OCI-LY3 (cell line): ENCODE results near the gene DDIT4.

Source experiments
- EZH2phosphoT487 ChIP-seq: fragments of 200-600 bp; shearing (Covaris generic); IDR thresholded peaks from 2 replicates; pipeline ENCODE4 v1.6.1; 2018; ENCODE audit warnings: antibody characterized with exemption, mixed run types, low read depth
- TF ChIP-seq, protein P1 (sequence below): fragments of 200-600, 300-600 bp; sonication (generic); IDR thresholded peaks from 2 replicates; pipeline ENCODE4 v1.5.1; 2014; ENCODE audit warnings: antibody characterized with exemption, low read length, low read depth

DNA sequence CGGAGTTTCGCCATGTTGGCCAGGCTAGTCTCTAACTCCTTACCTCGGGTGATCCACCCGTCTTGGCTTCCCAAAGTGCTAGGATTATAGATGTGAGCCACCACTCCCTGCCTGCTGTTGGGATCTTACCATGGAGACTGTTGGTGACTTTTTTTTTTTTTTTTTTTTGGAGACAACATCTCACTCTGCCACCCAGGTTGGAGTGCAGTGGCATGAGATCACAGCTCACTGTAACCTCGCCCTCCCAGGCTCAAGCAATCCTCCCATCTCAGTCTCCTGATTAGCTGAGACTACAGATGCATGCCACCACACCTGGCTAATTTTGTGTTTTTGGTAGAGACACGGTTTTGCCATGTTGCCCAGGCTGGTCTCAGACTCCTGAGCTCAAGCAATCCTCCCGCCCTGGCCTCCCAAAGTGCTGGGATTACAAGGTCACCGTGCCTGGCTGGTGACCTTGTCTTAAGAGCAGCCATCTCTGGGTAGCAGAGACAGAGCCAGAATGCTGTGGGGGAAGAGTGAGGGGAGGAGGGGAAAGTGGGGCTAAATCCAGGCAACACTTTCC, 32.0 kb upstream of the DDIT4 start:
- TF ChIP-seq, protein P1, sequence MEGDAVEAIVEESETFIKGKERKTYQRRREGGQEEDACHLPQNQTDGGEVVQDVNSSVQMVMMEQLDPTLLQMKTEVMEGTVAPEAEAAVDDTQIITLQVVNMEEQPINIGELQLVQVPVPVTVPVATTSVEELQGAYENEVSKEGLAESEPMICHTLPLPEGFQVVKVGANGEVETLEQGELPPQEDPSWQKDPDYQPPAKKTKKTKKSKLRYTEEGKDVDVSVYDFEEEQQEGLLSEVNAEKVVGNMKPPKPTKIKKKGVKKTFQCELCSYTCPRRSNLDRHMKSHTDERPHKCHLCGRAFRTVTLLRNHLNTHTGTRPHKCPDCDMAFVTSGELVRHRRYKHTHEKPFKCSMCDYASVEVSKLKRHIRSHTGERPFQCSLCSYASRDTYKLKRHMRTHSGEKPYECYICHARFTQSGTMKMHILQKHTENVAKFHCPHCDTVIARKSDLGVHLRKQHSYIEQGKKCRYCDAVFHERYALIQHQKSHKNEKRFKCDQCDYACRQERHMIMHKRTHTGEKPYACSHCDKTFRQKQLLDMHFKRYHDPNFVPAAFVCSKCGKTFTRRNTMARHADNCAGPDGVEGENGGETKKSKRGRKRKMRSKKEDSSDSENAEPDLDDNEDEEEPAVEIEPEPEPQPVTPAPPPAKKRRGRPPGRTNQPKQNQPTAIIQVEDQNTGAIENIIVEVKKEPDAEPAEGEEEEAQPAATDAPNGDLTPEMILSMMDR: no peak
- TF ChIP-seq EZH2phosphoT487: no peak
